HEK293T (cell line): ENCODE data around the gene ADCY1.

Experiments used
- FOXK2 ChIP-seq: fragments of 450-650 bp; IDR thresholded peaks from 2 replicates; pipeline ENCODE4 v1.6.1; 2016; ENCODE audit warnings: mild to moderate bottlenecking
- SUZ12 ChIP-seq: fragments of 450-650 bp; IDR thresholded peaks from 2 replicates; pipeline ENCODE4 v1.6.1; 2016; ENCODE audit warnings: mild to moderate bottlenecking

DNA sequence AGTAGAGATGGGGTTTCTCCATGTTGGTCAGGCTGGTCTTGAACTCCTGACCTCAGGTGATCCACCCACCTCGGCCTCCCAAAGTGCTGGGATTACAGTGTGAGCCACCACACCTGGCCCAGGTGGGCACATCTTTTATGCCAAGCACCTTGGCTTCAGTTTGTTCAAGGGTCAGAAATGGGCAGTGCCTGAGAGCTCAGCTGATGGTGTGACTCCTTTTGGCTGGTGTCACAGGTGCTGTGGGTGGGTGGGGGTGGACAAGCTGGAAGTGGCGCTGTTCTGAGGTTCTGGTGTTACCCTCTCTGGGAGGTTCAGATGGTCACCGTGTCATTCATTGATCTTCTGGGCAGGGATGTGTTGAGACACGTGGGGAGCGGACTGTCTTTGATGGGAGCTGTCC is 11.5 kb downstream of the ADCY1 start:
- TF ChIP-seq FOXK2 (no peak), SUZ12 (no peak)
